Measurements from ENCODE around the gene SMKR1. TPM values are rescaled to one million over a fixed set of nuclear protein-coding genes. Genes with fewer than 3 reads are reported as not detected.

Gene SMKR1
- total RNA-seq, 4 donors from 2014 or later: not detected

DNA sequence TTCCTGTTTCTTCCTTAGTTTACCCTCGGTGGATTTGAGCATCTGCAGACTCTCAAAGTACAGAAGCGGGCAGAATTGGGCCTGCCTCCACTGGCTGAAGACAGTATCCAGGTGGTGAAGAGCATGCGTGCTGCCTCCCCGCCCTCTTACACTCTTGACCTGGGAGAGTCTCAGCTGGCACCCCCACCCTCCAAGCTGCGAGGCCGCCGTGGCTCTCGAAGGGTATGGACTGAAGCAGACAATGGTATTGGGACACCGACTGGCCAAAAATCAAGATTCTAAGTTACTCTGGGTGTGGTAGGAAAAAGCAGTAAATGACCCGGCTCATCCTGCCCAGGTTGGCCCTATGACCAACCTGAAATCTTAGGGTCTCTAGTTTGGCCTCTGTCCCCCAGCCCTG lies 45.9 kb upstream of the SMKR1 start:
- ATAC-seq (no peak), DNase-seq (no peak)
- Histone ChIP-seq H3K36me3 (peaks cover 0 to 100% of the 10 kb centered on the region in 2 donors), H3K9me3 (no peaks in the 10 kb centered on the region), H3K4me1 (no peaks in the 10 kb centered on the region), H3K27ac (no peak overlapping the region), H3K27me3 (no peaks in the 10 kb centered on the region), H3K4me3 (no peak overlapping the region)
- TF ChIP-seq, protein P1, sequence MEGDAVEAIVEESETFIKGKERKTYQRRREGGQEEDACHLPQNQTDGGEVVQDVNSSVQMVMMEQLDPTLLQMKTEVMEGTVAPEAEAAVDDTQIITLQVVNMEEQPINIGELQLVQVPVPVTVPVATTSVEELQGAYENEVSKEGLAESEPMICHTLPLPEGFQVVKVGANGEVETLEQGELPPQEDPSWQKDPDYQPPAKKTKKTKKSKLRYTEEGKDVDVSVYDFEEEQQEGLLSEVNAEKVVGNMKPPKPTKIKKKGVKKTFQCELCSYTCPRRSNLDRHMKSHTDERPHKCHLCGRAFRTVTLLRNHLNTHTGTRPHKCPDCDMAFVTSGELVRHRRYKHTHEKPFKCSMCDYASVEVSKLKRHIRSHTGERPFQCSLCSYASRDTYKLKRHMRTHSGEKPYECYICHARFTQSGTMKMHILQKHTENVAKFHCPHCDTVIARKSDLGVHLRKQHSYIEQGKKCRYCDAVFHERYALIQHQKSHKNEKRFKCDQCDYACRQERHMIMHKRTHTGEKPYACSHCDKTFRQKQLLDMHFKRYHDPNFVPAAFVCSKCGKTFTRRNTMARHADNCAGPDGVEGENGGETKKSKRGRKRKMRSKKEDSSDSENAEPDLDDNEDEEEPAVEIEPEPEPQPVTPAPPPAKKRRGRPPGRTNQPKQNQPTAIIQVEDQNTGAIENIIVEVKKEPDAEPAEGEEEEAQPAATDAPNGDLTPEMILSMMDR (IDR thresholded peaks at IDR 0.05 in 4 of 5, conservative IDR thresholded peaks at IDR 0.05 in 1 of 5): no peak
- no peak for TF ChIP-seq POLR2A (IDR thresholded peaks at IDR 0.05)
- in situ Hi-C loops (cut with MboI; ENCODE audit: low sequenced_read_pairs in 4 of 4) (loop anchor here in 1 of 4 donors (25.0 kb wide), 1 partner anchor 244 kb away; no protein-coding TSS in a partner anchor), intact Hi-C loops (cut with DNase I; ENCODE audit: low total_unique reads) (no loop called here)

DNA sequence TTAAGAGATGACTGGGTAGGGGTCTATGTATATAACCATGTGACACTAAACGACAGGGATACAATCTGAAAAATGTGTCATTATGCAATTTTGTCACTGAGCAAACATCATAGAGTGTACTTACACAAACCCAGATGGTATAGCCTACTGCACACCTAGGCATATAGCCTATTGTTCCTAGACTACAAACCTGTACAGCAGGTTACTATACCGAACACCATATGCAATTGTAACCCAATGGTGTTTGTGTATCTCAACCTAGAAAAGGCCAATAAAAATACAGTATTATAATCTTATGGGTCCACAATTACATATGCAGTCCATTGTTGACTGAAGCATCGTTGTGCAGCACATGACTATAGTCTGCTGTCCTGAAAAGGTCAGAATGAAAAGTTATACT lies 45.2 kb upstream of the SMKR1 start:
- Histone ChIP-seq H3K9me3 (no peaks in the 10 kb centered on the region), H3K27me3 (no peaks in the 10 kb centered on the region), H3K4me1 (no peaks in the 10 kb centered on the region), H3K27ac (no peak overlapping the region), H3K36me3 (peaks cover 0 to 100% of the 10 kb centered on the region in 2 donors), H3K4me3 (no peak overlapping the region)
- ATAC-seq (no peak), DNase-seq (no peak)
- intact Hi-C loops (cut with DNase I; ENCODE audit: low total_unique reads): no loop called here
- TF ChIP-seq, protein P1 (IDR thresholded peaks at IDR 0.05 in 4 of 5, conservative IDR thresholded peaks at IDR 0.05 in 1 of 5): no peak
- TF ChIP-seq POLR2A (IDR thresholded peaks at IDR 0.05): no peak
- in situ Hi-C loops (cut with MboI; ENCODE audit: low sequenced_read_pairs in 4 of 4): loop anchor here in 1 of 4 donors (25.0 kb wide), 1 partner anchor 245 kb away; no protein-coding TSS in a partner anchor

DNA sequence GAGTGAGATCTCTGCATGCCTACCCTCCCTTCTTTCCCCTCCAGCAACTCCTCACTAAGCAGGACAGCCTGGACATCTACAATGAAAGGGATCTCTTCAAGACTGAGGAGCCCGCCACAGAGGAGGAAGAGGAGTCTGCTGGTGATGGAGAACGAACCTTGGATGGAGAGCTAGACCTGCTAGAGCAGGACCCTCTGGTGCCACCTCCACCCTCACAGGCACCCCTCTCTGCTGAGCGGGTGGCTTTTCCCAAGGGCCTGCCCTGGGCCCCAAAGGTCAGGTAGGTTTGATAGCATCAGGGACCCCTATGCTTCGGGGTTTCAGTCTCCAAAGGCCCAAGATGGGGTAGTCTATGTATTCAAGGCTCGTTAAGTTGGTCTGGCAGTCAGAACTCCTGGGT lies 44.2 kb upstream of the SMKR1 start:
- ATAC-seq (no peak), DNase-seq (no peak)
- no peaks in the 10 kb centered on the region for H3K4me1 ChIP-seq
- intact Hi-C loops (cut with DNase I; ENCODE audit: low total_unique reads) (no loop called here), in situ Hi-C loops (cut with MboI; ENCODE audit: low sequenced_read_pairs in 4 of 4) (loop anchor here in 1 of 4 donors (25.0 kb wide), 1 partner anchor 246 kb away; no protein-coding TSS in a partner anchor)
- H3K27ac ChIP-seq: no peak overlapping the region
- H3K9me3 ChIP-seq: no peaks in the 10 kb centered on the region
- H3K4me3 ChIP-seq: no peak overlapping the region
- H3K27me3 ChIP-seq: no peaks in the 10 kb centered on the region
- no peak for TF ChIP-seq POLR2A (IDR thresholded peaks at IDR 0.05)
- TF ChIP-seq, protein P1 (IDR thresholded peaks at IDR 0.05 in 4 of 5, conservative IDR thresholded peaks at IDR 0.05 in 1 of 5): no peak
- peaks cover 0 to 96% of the 10 kb centered on the region in 2 donors for H3K36me3 ChIP-seq

DNA sequence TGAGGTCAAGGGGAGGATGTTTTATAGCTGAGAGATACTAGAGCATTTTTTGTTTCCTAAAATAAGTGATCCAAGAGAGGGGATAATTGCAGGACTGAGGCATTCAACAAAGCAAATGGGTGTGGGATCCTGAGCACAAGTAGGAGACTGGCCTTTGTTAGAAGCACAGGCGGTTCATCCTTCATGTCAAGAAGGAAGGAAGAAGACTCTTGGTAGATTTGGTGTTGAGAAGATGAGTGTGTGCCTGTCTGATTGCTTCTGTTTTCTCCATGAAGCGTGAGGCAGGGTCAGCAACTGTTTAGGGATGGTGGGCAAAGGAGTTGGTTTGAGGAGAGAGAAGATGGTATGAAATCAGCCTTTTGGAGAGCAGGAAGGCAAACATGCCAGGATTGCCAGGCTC lies 40.5 kb upstream of the SMKR1 start:
- intact Hi-C loops (cut with DNase I; ENCODE audit: low total_unique reads) (no loop called here), in situ Hi-C loops (cut with MboI; ENCODE audit: low sequenced_read_pairs in 4 of 4) (loop anchor here in 2 of 4 donors (10.0 to 25.0 kb wide), 2 partner anchors 247 to 250 kb away; no protein-coding TSS in a partner anchor)
- Histone ChIP-seq H3K27ac (no peak overlapping the region), H3K4me1 (peaks cover 15 to 24% of the 10 kb centered on the region in 2 donors), H3K4me3 (no peak overlapping the region), H3K27me3 (no peaks in the 10 kb centered on the region), H3K9me3 (no peaks in the 10 kb centered on the region), H3K36me3 (peaks cover 0 to 64% of the 10 kb centered on the region in 2 donors)
- DNase-seq: no peak
- no peak for ATAC-seq
- TF ChIP-seq, protein P1 (IDR thresholded peaks at IDR 0.05 in 4 of 5, conservative IDR thresholded peaks at IDR 0.05 in 1 of 5): no peak
- TF ChIP-seq POLR2A (IDR thresholded peaks at IDR 0.05): no peak

DNA sequence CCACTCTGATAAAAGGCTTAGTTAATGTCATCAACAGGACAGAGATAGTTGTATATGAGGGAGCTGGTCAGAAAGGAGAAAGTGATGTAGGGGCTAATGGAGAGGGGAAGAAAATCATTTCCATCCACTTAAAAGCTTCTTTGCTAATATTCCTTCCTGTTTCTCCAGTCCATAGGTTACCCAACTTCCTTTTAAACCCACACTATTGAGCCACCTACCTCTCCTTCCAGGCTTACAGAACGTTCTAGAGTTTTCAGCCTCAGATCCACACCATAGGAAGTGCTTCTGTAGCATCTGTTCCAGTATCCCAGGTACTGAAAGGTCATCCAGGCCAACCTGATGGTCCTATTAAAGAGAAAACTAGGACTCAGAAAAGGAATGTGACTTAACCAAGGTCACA lies 39.9 kb upstream of the SMKR1 start:
- intact Hi-C loops (cut with DNase I; ENCODE audit: low total_unique reads) (no loop called here), in situ Hi-C loops (cut with MboI; ENCODE audit: low sequenced_read_pairs in 4 of 4) (loop anchor here in 2 of 4 donors (10.0 to 25.0 kb wide), 2 partner anchors 248 to 250 kb away; no protein-coding TSS in a partner anchor)
- ATAC-seq: no peak
- Histone ChIP-seq H3K27me3 (no peaks in the 10 kb centered on the region), H3K36me3 (peaks cover 0 to 57% of the 10 kb centered on the region in 2 donors), H3K4me1 (peaks cover 21 to 30% of the 10 kb centered on the region in 2 donors), H3K27ac (no peak overlapping the region), H3K4me3 (no peak overlapping the region), H3K9me3 (no peaks in the 10 kb centered on the region)
- no peak for TF ChIP-seq POLR2A (IDR thresholded peaks at IDR 0.05)
- TF ChIP-seq, protein P1 (IDR thresholded peaks at IDR 0.05 in 4 of 5, conservative IDR thresholded peaks at IDR 0.05 in 1 of 5): no peak
- no peak for DNase-seq
